ENCODE results near the gene ARHGAP5. TPM values are rescaled to one million over a fixed set of nuclear protein-coding genes. Genes with fewer than 3 reads are reported as not detected.

ARHGAP5 gene
- total RNA-seq, 6 donors from 2014 or later: 31.4 to 150 (median 78.3) TPM

DNA sequence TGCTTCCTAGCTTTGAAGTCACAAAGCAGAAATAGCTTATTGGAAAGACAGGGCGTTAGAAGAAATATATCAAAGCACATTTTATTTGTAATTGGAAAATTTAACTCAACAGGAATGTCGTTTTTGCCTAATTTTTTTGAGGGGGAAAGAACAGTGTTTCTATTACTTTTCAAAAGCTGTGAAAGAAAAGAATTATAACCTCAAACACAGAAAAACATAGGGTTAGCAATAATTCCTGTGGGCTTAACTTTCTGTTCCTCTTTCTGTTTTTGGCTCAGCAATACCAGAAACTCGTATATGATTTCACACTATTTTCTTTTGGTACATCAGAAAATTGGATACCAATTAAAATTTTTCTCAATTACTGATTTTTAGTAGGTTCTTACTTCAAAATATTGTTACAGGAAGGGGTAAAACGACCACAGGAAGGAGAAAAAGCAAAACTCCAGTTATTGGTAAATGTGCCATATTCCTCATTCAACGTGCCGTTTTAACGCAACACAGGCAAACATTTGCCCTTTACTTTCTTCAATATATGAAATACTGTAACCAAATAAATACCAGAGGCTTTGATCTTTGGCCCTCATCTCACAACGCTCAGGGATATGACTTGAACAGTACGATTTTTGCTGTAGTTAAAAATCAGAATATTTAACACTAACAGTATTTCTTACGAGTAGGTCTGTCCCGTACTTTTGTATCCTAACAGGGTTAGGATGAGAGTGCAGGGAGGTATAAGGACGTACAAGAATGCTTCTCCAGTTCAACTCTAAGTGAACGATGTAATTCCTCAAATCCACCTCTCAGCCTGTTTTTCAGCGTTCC is 123.5 kb downstream of the ARHGAP5 start:
- ATAC-seq (ENCODE audit: low FRiP score in 2 of 2): no peak
- Histone ChIP-seq H3K4me1 (peaks cover 6 to 31% (median 10%) of the 10 kb centered on the region in 4 donors), H3K36me3 (no peaks in the 10 kb centered on the region), H3K27ac (peak overlapping the region; percentile 87 to 92 (median 88)), H3K9me3 (no peaks in the 10 kb centered on the region), H3K27me3 (no peaks in the 10 kb centered on the region), H3K4me3 (peak overlapping the region; percentile 35 to 87 (median 68))
- no peak for DNase-seq
- TF ChIP-seq, protein P1, sequence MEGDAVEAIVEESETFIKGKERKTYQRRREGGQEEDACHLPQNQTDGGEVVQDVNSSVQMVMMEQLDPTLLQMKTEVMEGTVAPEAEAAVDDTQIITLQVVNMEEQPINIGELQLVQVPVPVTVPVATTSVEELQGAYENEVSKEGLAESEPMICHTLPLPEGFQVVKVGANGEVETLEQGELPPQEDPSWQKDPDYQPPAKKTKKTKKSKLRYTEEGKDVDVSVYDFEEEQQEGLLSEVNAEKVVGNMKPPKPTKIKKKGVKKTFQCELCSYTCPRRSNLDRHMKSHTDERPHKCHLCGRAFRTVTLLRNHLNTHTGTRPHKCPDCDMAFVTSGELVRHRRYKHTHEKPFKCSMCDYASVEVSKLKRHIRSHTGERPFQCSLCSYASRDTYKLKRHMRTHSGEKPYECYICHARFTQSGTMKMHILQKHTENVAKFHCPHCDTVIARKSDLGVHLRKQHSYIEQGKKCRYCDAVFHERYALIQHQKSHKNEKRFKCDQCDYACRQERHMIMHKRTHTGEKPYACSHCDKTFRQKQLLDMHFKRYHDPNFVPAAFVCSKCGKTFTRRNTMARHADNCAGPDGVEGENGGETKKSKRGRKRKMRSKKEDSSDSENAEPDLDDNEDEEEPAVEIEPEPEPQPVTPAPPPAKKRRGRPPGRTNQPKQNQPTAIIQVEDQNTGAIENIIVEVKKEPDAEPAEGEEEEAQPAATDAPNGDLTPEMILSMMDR (IDR thresholded peaks at IDR 0.05): no peak
- TF ChIP-seq POLR2AphosphoS5 (IDR thresholded peaks at IDR 0.05) (no peak), POLR2A (IDR thresholded peaks at IDR 0.05) (no peak), EP300 (IDR thresholded peaks at IDR 0.05) (no peak)
- 8 to 10% methylated on average over 14 of the region's 14 CpGs for WGBS, 2 donors

DNA sequence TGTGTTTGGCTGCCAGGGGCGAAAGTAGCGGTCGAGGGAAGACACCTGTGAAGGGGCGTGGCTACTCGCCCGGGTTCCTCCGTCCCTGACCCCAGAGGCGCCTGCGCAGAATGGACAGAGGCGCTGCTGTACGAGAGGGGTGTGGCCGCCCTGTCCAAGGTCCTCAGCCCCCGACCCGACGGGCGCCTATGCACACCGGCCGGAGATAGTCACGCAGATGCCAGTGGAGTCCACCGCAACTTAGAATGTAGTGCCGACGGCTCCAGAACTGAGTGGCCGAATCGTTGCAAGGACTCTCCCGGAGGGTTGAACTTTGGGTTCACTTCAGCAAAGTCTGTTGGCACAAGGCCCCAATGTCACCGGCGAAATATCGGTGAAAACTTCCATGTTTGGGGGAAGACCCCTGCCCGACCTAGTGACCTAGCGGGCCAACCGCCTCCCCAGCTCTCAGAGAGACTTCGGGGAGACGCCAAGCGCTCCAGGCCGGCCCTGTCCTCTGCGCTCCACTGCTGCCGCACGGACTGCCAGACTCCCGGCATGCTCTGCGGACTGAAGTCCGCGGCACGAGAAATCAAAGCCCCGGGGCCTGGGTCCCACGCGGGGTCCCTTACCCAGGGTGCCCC is 124.2 kb downstream of the ARHGAP5 start:
- peak in 1 of 4 donors; percentile 39 for TF ChIP-seq POLR2A (IDR thresholded peaks at IDR 0.05)
- TF ChIP-seq, protein P1 (IDR thresholded peaks at IDR 0.05): no peak
- DNase-seq: peak; percentile 89
- 0 to 1% methylated on average over 9 to 27 of the region's 46 CpGs for WGBS, 2 donors
- Histone ChIP-seq H3K9me3 (no peaks in the 10 kb centered on the region), H3K27me3 (no peaks in the 10 kb centered on the region), H3K27ac (peak overlapping the region; percentile 87 to 92 (median 88)), H3K4me1 (peaks cover 6 to 31% (median 10%) of the 10 kb centered on the region in 4 donors), H3K36me3 (no peaks in the 10 kb centered on the region), H3K4me3 (peak overlapping the region; percentile 35 to 87 (median 68))
- ATAC-seq (ENCODE audit: low FRiP score in 2 of 2): peak; percentile 86 to 91

DNA sequence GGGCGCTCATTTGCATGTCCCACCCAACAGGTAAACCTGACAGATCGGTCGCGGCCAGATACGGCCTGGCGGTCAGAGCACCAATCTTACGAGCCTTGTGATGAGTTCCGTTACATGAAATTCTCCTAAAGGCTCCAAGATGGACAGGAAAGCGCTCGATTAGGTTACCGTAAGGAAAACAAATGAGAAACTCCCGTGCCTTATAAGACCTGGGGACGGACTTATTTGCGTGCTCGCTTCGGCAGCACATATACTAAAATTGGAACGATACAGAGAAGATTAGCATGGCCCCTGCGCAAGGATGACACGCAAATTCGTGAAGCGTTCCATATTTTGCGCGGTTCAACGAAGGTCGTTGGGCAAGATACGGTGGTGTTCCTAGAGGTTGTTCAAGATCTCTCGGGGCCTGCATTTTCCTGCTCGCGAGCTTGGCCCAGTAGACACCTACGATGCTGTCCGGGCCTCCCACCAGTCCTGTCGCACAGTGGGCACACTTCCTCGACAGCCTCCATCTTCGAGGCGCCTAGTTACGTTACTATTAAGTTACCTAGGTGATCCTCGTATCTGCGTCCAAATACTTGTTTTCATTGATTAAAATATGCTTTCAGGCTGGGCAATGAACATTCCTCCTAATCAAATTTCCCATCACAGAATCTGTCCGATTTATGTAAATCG is 124.8 kb downstream of the ARHGAP5 start, which contains the start of gene RNU6-7:
TSS of gene RNU6-7 (plus strand) at position 230 of the 675 bp plus-strand sequence.
- ATAC-seq (ENCODE audit: low FRiP score in 2 of 2): peak in 1 of 2 donors; percentile 15
- no peaks in the 10 kb centered on the region for H3K27me3 ChIP-seq
- TF ChIP-seq, protein P1 (IDR thresholded peaks at IDR 0.05): no peak
- TF ChIP-seq POLR2AphosphoS5 (IDR thresholded peaks at IDR 0.05): peak in 1 of 2 donors; percentile 3
- TF ChIP-seq POLR2A (IDR thresholded peaks at IDR 0.05): no peak
- peaks cover 6 to 31% (median 10%) of the 10 kb centered on the region in 4 donors for H3K4me1 ChIP-seq
- WGBS, 2 donors: 2 to 9% methylated on average over 26 to 40 of the region's 40 CpGs
- H3K36me3 ChIP-seq: no peaks in the 10 kb centered on the region
- peak within 1 kb of the TSS; percentile 87 to 92 (median 88) for H3K27ac ChIP-seq
- peak within 1 kb of the TSS; percentile 36 to 87 (median 68) for H3K4me3 ChIP-seq
- DNase-seq: no peak
- no peaks in the 10 kb centered on the region for H3K9me3 ChIP-seq

DNA sequence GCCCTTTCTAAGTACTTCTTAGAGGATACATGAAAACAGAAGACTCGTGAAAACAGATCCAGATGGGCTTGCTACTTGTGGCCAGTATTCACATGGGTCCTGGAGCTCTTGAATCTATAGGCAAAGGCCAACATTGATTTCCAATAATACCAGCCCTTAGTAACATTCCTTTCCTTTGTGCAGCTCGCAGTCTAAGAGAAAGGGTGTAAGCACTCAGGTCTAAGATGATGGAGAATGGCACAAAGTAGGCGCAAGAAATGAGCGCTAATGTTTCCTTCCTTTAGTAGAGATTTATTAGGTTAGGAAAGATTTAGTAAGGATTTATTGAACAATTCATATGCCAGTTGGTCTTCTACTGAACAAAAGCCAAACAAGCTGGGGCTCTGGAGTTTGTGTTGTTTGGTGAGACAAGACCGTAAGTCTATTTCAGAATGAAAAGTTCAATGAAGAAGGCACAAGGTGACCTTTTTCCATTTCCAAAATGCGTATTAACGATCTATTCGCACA is 125.4 kb downstream of the ARHGAP5 start:
- Histone ChIP-seq H3K27me3 (no peaks in the 10 kb centered on the region), H3K36me3 (no peaks in the 10 kb centered on the region), H3K4me3 (peak overlapping the region in 3 of 4 donors; percentile 67 to 87 (median 69)), H3K4me1 (peaks cover 6 to 31% (median 10%) of the 10 kb centered on the region in 4 donors), H3K9me3 (no peaks in the 10 kb centered on the region), H3K27ac (peak overlapping the region; percentile 87 to 92 (median 88))
- no peak for DNase-seq
- TF ChIP-seq POLR2AphosphoS5 (IDR thresholded peaks at IDR 0.05): no peak
- TF ChIP-seq, protein P1 (IDR thresholded peaks at IDR 0.05): no peak
- no peak for TF ChIP-seq POLR2A (IDR thresholded peaks at IDR 0.05)
- TF ChIP-seq EP300 (IDR thresholded peaks at IDR 0.05): no peak
- WGBS, 2 donors: 2 to 3% methylated on average over 8 of the region's 8 CpGs
- ATAC-seq (ENCODE audit: low FRiP score in 2 of 2): no peak
